Heart right ventricle (tissue), 16 donors: Measurements from ENCODE around the gene EYS. TPM values are rescaled to one million over a fixed set of nuclear protein-coding genes. Genes with fewer than 3 reads are reported as not detected.

Experiments
- ATAC-seq, 8 donors: fragments of 200-7000 bp; cut with Tn5 transposase; one replicate each; pipeline ENCODE4 v1.9.1; 2020; ENCODE audit warnings: mild to moderate bottlenecking in 8 of 8, moderate library complexity in 8 of 8, moderate number of reproducible peaks in 1 of 8
- DNase-seq, 2 donors: peaks; one replicate each; pipeline ENCODE4 v3.0.0-alpha.2; 2020
- H3K27ac ChIP-seq, 10 donors: fragments of 200-600 bp; sonication (generic) in 2 of 10; one replicate each; pipeline versions ENCODE4 v1.5.0 to v1.8.0; 2020 to 2022; ENCODE audit warnings: mild to moderate bottlenecking in 3 of 10
- H3K27me3 ChIP-seq, 7 donors: fragments of 200-600 bp; one replicate each; pipeline ENCODE4 v1.8.0; 2021 to 2022; ENCODE audit warnings: mild to moderate bottlenecking in 2 of 7
- H3K36me3 ChIP-seq, 9 donors: fragments of 200-600 bp; sonication (generic) in 1 of 9; one replicate each; pipeline versions ENCODE4 v1.5.0 to v1.8.0; 2020 to 2022; ENCODE audit warnings: mild to moderate bottlenecking in 2 of 9
- H3K4me1 ChIP-seq, 9 donors: fragments of 200-600 bp; sonication (generic) in 1 of 9; one replicate each; pipeline versions ENCODE4 v1.5.0 to v1.8.0; 2020 to 2022; ENCODE audit warnings: mild to moderate bottlenecking in 4 of 9
- H3K4me3 ChIP-seq, 10 donors: fragments of 200-600 bp; sonication (generic) in 2 of 10; one replicate each; pipeline versions ENCODE4 v1.5.0 to v1.8.0; 2020 to 2022; ENCODE audit warnings: mild to moderate bottlenecking in 7 of 10, moderate library complexity in 2 of 10
- H3K9me3 ChIP-seq, 11 donors: fragments of 200-600 bp in 10 of 11; sonication (generic) in 2 of 11; one replicate each; pipeline versions ENCODE4 v1.5.0 to v1.8.0; 2013 to 2022; ENCODE audit warnings: mild to moderate bottlenecking in 2 of 11, control low read depth in 1 of 11, moderate library complexity in 1 of 11
- WGBS, 2 donors: extraction: QIAGEN DNeasy Blood & Tissue Kit; methylation state at CpG; one replicate each; pipeline ENCODE4 v1.1.7; 2013; ENCODE audit warnings: inconsistent platforms in 1 of 2; 5-methylcytosine and 5-hydroxymethylcytosine counted together
- intact Hi-C, 10 donors: fragments of 100-400 bp; cut with DNase I; formaldehyde crosslinking; loops; one replicate each; pipeline versions ENCODE4 v1.11.1 to v1.14.2; 2022
- polyA plus RNA-seq, 2 donors: library from polyadenylated mRNA; stranded (reverse); fragments of 200-250 nt; gene quantifications; one replicate each; pipeline ENCODE4 v1.2.3, GENCODE V29; 2013
- total RNA-seq, 10 donors: library from RNA; stranded (reverse); fragmentation: NEBNext Ultra II Directional in 3 of 10; extraction: Animal tissue kit (Norgen Biotek cat#: 25700) in 3 of 10; gene quantifications; one replicate each; pipeline versions ENCODE4 v1.2.1 to v1.2.4, GENCODE V29; 2021 to 2023
- TF ChIP-seq, protein P1 (sequence below), 9 donors: fragments of 200-600 bp; sonication (generic) in 2 of 9; IDR thresholded peaks; one replicate each; pipeline versions ENCODE4 v1.5.0 to v1.8.0; 2021 to 2022; ENCODE audit warnings: antibody characterized with exemption in 9 of 9, mild to moderate bottlenecking in 5 of 9, moderate library complexity in 1 of 9
- donor health status: Arrhythmogenic right ventricular cardiomyopathy.
- donor health status: ischemic (EF 13 %, LVEDD 7.1; RV severe dilation, severe dysfunction).
- donor health status: healthy with polysubstance abuse.
- donor health status: DM: no; HTN: yes; CAD: no.
- donor health status: DM: no; HTN: no; CAD: no.
- donor health status: ischemic (EF 25% LVEDD 6.9; RV normal size, moderate dysfunction).
- donor health status: ischemic (EF 25% LVEDD 5.7; RV mildly dilated, moderate dysfunction).
- donor health status: healthy.
- donor health status: DM: yes; HTN: yes; CAD: no.
- donor health status: Ischemic cardiomyopathy.
- donor health status: ischemic (EF 35%, LVEDD 5.7; RV mildly dilated, moderate dysfunction).
- donor health status: nonischemic (EF 11% LVEDD 7.7; RV severe dilation, severe dysfunction).
- donor health status: DM: yes; HTN: yes; CAD: no.
- donor health status: PGD.
- donor health status: ischemic (EF 29% LVEDD 5.4; RV normal size, mild dysfunction).
- donor health status: nonischemic (EF 23%, LVEDD 6.1; RV moderate dilation, normal function).

Gene EYS
- total and polyA plus RNA-seq, 12 donors = 0.02 to 0.40 (median 0.18) TPM; not detected in 8

DNA sequence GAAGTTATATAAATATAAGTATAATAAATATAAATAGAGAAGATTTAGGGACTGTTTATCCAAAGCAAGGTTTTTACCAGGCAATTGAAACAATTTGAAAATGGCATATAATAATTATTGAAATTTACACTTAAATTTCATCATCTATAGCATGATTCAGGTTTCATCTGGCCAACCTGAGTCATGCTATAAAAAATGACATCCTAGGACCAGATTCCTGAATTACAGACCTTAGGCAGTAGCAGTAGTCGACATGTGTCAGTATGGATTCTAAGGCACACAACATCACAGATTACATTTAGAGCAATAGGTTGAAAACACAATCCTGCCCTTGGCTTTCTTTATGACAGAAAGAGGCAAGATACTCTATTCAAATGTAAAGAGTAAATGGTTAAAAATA is 1479.2 kb downstream of the EYS start:
- 91% methylated on average over 1 of the region's 1 CpG for WGBS, 2 donors
- TF ChIP-seq, protein P1, sequence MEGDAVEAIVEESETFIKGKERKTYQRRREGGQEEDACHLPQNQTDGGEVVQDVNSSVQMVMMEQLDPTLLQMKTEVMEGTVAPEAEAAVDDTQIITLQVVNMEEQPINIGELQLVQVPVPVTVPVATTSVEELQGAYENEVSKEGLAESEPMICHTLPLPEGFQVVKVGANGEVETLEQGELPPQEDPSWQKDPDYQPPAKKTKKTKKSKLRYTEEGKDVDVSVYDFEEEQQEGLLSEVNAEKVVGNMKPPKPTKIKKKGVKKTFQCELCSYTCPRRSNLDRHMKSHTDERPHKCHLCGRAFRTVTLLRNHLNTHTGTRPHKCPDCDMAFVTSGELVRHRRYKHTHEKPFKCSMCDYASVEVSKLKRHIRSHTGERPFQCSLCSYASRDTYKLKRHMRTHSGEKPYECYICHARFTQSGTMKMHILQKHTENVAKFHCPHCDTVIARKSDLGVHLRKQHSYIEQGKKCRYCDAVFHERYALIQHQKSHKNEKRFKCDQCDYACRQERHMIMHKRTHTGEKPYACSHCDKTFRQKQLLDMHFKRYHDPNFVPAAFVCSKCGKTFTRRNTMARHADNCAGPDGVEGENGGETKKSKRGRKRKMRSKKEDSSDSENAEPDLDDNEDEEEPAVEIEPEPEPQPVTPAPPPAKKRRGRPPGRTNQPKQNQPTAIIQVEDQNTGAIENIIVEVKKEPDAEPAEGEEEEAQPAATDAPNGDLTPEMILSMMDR (IDR thresholded peaks at IDR 0.05) = no peak
- ATAC-seq = no peak

DNA sequence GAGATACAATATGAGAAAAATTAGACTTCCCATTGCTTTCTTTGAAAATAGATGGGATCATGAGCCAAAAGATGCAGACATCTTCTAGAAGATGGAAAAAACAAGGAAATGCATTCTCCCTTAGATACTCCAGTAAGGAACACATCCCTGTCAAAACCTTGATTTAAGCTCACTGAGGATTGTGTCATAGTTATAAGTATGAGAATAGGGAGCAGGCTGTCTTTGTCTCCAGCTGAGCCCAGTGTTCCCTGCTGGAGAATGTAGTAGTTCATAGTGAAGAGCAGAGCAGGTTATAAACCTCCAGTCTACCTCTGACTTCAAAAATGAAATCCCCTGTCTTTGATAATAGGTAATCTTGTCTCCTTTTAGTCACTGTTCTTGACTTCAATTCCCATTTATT is 1481.5 kb downstream of the EYS start:
- H3K36me3 ChIP-seq = no peaks in the 10 kb centered on the region
- no peaks in the 10 kb centered on the region for H3K4me1 ChIP-seq
- TF ChIP-seq, protein P1 (IDR thresholded peaks at IDR 0.05) = no peak
- H3K9me3 ChIP-seq = no peaks in the 10 kb centered on the region
- H3K27me3 ChIP-seq = no peaks in the 10 kb centered on the region
- no peak overlapping the region for H3K27ac ChIP-seq
- intact Hi-C loops = no loop called here
- ATAC-seq = no peak
- no peak overlapping the region for H3K4me3 ChIP-seq
- DNase-seq = no peak

More for the DNA sequence above, 1479.2 kb downstream of the EYS start:
- Histone ChIP-seq H3K27me3 (no peaks in the 10 kb centered on the region), H3K9me3 (no peaks in the 10 kb centered on the region), H3K27ac (no peak overlapping the region), H3K4me1 (no peaks in the 10 kb centered on the region), H3K4me3 (no peak overlapping the region), H3K36me3 (no peaks in the 10 kb centered on the region)
- DNase-seq = no peak
- intact Hi-C loops = no loop called here

DNA sequence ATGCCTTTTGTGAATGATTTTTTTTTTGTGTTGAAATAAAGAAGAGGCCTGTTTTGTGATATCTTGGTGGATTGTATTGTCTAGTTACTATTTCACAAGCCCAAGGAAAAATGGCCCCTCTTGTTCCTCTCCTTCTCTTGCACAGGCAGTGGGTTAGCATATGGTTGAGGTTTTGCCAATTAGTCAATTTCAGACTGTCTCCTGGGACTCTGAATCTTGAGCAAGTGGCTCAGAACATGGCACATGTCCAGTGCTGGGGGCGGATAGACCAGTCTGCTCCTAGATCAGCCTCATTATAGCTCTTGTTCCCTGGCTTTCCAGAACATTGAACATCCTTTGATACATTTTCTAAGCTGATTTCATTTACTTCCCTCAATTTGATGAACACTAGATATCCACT is 1482.2 kb downstream of the EYS start:
- 43 to 50% methylated on average over 1 of the region's 1 CpG for WGBS, 2 donors
- ATAC-seq = peak in 4 of 8 donors; percentile 30 to 77 (median 38)
- Histone ChIP-seq H3K27me3 (no peaks in the 10 kb centered on the region), H3K27ac (no peak overlapping the region), H3K4me3 (no peak overlapping the region), H3K4me1 (no peaks in the 10 kb centered on the region), H3K36me3 (no peaks in the 10 kb centered on the region), H3K9me3 (peaks cover 0 to 5% (median 0%) of the 10 kb centered on the region in 11 donors)
- peak; percentile 18 to 20 for DNase-seq
- TF ChIP-seq, protein P1 (IDR thresholded peaks at IDR 0.05) = no peak
- intact Hi-C loops = no loop called here

DNA sequence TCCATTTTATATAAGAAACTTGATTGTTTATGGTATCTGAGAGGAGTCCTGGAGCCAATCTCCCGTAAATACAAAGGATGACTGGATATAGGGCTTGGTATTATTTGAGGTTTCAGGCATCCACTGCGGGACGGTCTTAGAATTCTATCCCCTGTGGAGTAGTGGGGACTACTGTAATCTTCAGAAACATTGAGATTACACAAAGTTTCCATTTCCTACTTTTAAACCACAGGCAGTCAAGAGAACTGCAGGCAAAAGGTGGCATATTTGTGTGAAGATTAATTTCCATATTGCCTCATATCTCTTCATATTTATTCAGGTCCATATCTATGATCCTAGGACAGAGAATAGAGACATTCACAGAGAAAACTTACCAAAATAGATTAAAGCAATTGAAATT is 1485.2 kb downstream of the EYS start:
- Histone ChIP-seq H3K36me3 (no peaks in the 10 kb centered on the region), H3K4me3 (no peak overlapping the region), H3K9me3 (peaks cover 0 to 5% (median 0%) of the 10 kb centered on the region in 11 donors), H3K27me3 (no peaks in the 10 kb centered on the region), H3K4me1 (peaks cover 0 to 2% (median 0%) of the 10 kb centered on the region in 9 donors), H3K27ac (no peak overlapping the region)
- ATAC-seq = no peak
- no peak for DNase-seq
- 58 to 67% methylated on average over 3 of the region's 3 CpGs for WGBS, 2 donors
- TF ChIP-seq, protein P1 (IDR thresholded peaks at IDR 0.05) = no peak
- intact Hi-C loops = no loop called here
